Panc1 (cell line): ENCODE data around the gene JAZF1. TPM values are rescaled to one million over a fixed set of nuclear protein-coding genes. Genes with fewer than 3 reads are reported as not detected.

ENCODE experiments used
- ATAC-seq: fragments of 200-7000 bp; cut with Tn5 transposase; 2 replicates; pipeline ENCODE4 v1.9.1; 2020; ENCODE audit warnings: mild to moderate bottlenecking, moderate library complexity
- BruUV-seq: library from RNA; stranded (reverse); fragments of 400-500 nt; replicated peaks from 2 replicates; lab custom pipeline; 2021; lab: Mats Ljungman, UMichigan
- CTCF ChIA-PET: fragments of 300-600 bp; sonication (Branson Sonifier 250); formaldehyde crosslinking; loops from one replicate; lab custom pipeline; 2022; ENCODE audit warnings: antibody characterized with exemption; lab: Charles Lee
- POLR2A ChIA-PET: fragments of 300-600 bp; sonication (Branson Sonifier 250); formaldehyde crosslinking; loops from one replicate; lab custom pipeline; 2022; ENCODE audit warnings: antibody characterized with exemption; lab: Charles Lee
- DNase-seq: peaks from one replicate; pipeline ENCODE4 v3.0.0-alpha.2; 2010; ENCODE audit warnings: low read depth, low spot score
- H3K27ac ChIP-seq: 2 replicates; pipeline ENCODE4 v1.5.1; 2011; ENCODE audit warnings: mild to moderate bottlenecking, low read length, inconsistent platforms
- H3K27me3 ChIP-seq: fragments of 200-500 bp; sonication (Bioruptor generic); 2 replicates; pipeline ENCODE4 v1.6.0; 2014; ENCODE audit warnings: low read length, inconsistent platforms; ENCODE audit not compliant: control insufficient read depth, insufficient read depth
- H3K36me3 ChIP-seq: fragments of 200-500 bp; sonication (Bioruptor generic); 2 replicates; pipeline ENCODE4 v1.5.1; 2014; ENCODE audit warnings: inconsistent platforms, mild to moderate bottlenecking, low read length, moderate library complexity; ENCODE audit not compliant: control insufficient read depth, insufficient read depth
- H3K4me1 ChIP-seq: 2 replicates; pipeline ENCODE4 v1.5.1; 2011; ENCODE audit warnings: inconsistent platforms, mild to moderate bottlenecking, low read length, moderate library complexity; ENCODE audit not compliant: control insufficient read depth, insufficient read depth
- H3K4me3 ChIP-seq, 2 experiments: 2 replicates each; pipeline ENCODE4 v1.5.1; 2011 to 2012; ENCODE audit warnings: low read depth in 2 of 2, low read length in 2 of 2, mild to moderate bottlenecking in 2 of 2, inconsistent platforms in 1 of 2, moderate library complexity in 1 of 2
- H3K9me3 ChIP-seq: fragments of 200-500 bp; sonication (Bioruptor generic); 2 replicates; pipeline ENCODE4 v1.5.1; 2014; ENCODE audit warnings: low read depth, mild to moderate bottlenecking, inconsistent platforms, low read length, moderate library complexity; ENCODE audit not compliant: control insufficient read depth, insufficient read depth
- POLR2AphosphoS5 ChIP-seq: IDR thresholded peaks from 2 replicates; pipeline ENCODE4 v1.6.1; 2012; ENCODE audit warnings: mild to moderate bottlenecking, low read depth, low read length, moderate library complexity
- REST ChIP-seq, 2 experiments: IDR thresholded peaks; 2 replicates each; pipeline ENCODE4 v1.6.1; 2011 to 2012; ENCODE audit warnings: low read depth in 2 of 2, control low read depth in 1 of 2, low read length in 1 of 2, mild to moderate bottlenecking in 1 of 2, moderate library complexity in 1 of 2; ENCODE audit not compliant: insufficient read depth in 1 of 2
- SIN3A ChIP-seq: IDR thresholded peaks from 2 replicates; pipeline ENCODE4 v1.6.1; 2012; ENCODE audit warnings: low read depth, mild to moderate bottlenecking, low read length, moderate library complexity, borderline replicate concordance; ENCODE audit not compliant: insufficient read depth
- TCF7L2 ChIP-seq: IDR thresholded peaks from 2 replicates; pipeline ENCODE4 v1.6.1; 2011; ENCODE audit warnings: mild to moderate bottlenecking, low read depth, low read length, inconsistent platforms
- in situ Hi-C: cut with HindIII; loops from 2 replicates; pipeline ENCODE4 v1.10.0; 2016; ENCODE audit warnings: low sequenced_read_pairs, low pct_unique_long_range_greater_than_20kb
- intact Hi-C: fragments of 100-400 bp; cut with micrococcal nuclease; formaldehyde crosslinking; loops from one replicate; pipeline ENCODE4 v1.10.0; 2022; ENCODE audit not compliant: unreplicated experiment
- total RNA-seq: library from RNA; stranded (reverse); gene quantifications from one replicate; pipeline ENCODE4 v1.2.1, GENCODE V29; 2021; ENCODE audit not compliant: unreplicated experiment
- TF ChIP-seq, protein P1 (sequence below): fragments of 450-650 bp; IDR thresholded peaks from 2 replicates; pipeline ENCODE4 v1.5.1; 2017; ENCODE audit warnings: mild to moderate bottlenecking

JAZF1 gene
- total RNA-seq, 1 experiment from 2014 or later, result 8.8 TPM

- Histone ChIP-seq H3K27ac (peak overlapping the region; percentile 54; the same call in 1 of the 2 replicates), H3K9me3 (no peaks in the 10 kb centered on the region), H3K4me3 (no peak overlapping the region), H3K4me1 (peaks cover 33% of the 10 kb centered on the region), H3K27me3 (no peaks in the 10 kb centered on the region), H3K36me3 (no peaks in the 10 kb centered on the region)
- peak; percentile 58; the same call in 1 of the 2 replicates for ATAC-seq
- DNase-seq, result no peak
- TF ChIP-seq TCF7L2, result no peak
- BruUV-seq, result no TSS peak
- intact Hi-C loops, result no loop called here
- ChIA-PET POLR2A (no interaction called here), CTCF (no interaction called here)
- in situ Hi-C loops, result no loop called here
Measured at GRCh38 chr7:28068811-28069216, 111.8 kb downstream of the JAZF1 start.

DNA sequence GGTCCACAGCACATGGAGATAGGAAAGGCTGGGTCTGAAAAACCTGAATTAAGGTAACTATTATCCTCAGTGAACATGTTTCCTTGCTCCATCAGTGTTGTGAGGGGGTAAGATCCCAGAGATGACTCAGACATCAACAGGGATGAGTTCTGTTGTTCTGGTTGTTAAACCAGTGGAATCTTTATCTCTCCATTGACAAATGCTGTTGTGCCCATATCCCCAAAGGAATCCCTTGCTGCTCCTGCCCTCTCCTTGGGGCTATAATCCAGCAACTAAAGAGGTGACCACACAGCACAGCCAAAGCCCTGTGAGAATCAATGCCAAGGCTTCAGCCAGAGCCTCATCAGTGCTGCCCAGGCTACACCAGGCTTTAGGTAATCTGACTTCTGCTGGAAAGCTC is 113.4 kb downstream of the JAZF1 start:
- TF ChIP-seq SIN3A (no peak), POLR2AphosphoS5 (no peak), TCF7L2 (no peak), REST (IDR thresholded peaks at IDR 0.05; ENCODE audit: insufficient read depth in 1 of 2, low read depth in 2 of 2, low read length in 1 of 2) (no peak)
- TF ChIP-seq, protein P1, sequence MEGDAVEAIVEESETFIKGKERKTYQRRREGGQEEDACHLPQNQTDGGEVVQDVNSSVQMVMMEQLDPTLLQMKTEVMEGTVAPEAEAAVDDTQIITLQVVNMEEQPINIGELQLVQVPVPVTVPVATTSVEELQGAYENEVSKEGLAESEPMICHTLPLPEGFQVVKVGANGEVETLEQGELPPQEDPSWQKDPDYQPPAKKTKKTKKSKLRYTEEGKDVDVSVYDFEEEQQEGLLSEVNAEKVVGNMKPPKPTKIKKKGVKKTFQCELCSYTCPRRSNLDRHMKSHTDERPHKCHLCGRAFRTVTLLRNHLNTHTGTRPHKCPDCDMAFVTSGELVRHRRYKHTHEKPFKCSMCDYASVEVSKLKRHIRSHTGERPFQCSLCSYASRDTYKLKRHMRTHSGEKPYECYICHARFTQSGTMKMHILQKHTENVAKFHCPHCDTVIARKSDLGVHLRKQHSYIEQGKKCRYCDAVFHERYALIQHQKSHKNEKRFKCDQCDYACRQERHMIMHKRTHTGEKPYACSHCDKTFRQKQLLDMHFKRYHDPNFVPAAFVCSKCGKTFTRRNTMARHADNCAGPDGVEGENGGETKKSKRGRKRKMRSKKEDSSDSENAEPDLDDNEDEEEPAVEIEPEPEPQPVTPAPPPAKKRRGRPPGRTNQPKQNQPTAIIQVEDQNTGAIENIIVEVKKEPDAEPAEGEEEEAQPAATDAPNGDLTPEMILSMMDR, result no peak
- intact Hi-C loops, result no loop called here
- BruUV-seq, result no TSS peak
- Histone ChIP-seq H3K36me3 (no peaks in the 10 kb centered on the region), H3K9me3 (no peaks in the 10 kb centered on the region), H3K4me3 (no peak overlapping the region), H3K4me1 (peaks cover 44% of the 10 kb centered on the region), H3K27me3 (no peaks in the 10 kb centered on the region), H3K27ac (peak overlapping the region; percentile 59; the same call in 1 of the 2 replicates)
- CTCF ChIA-PET, result no interaction called here
- in situ Hi-C loops, result no loop called here
- POLR2A ChIA-PET, result no interaction called here
- DNase-seq (no peak), ATAC-seq (no peak)

DNA sequence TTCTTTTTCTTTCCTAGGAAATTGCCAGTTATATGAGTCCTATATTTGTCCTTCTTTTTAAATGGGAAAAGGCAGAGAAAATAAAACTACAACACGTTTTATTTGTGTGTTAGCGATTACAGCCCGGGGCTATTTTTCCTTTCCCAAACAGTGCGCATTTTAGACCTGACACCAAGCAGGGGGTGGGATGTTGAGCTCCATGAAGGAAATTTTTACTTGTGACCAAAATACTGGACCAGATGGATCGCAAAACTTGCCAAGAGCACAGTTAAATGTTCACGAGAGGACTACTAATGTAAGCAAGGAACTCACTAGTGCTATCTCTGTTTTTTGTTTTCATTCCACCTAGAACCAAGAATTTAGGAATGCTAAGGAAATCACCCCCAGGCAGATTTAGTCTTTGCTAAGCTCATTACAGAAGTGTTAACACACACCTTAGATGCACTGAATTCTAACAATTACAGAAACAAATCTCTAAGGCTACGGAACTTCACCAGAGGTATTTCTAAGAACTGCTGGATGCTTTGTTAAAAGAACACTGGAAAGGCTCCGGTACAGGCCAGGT is 114.8 kb downstream of the JAZF1 start:
- TF ChIP-seq REST (IDR thresholded peaks at IDR 0.05; ENCODE audit: insufficient read depth in 1 of 2, low read depth in 2 of 2, low read length in 1 of 2) (no peak), POLR2AphosphoS5 (no peak), TCF7L2 (no peak), SIN3A (no peak)
- TF ChIP-seq, protein P1, result no peak
- intact Hi-C loops, result no loop called here
- ChIA-PET POLR2A (interaction anchor here (0.5 to 0.7 kb wide), 4 partner anchors 18 to 572 kb away, joined by 3 to 10 read pairs (median 3); no protein-coding TSS in a partner anchor), CTCF (no interaction called here)
- Histone ChIP-seq H3K36me3 (no peaks in the 10 kb centered on the region), H3K4me3 (no peak overlapping the region), H3K9me3 (no peaks in the 10 kb centered on the region), H3K4me1 (peaks cover 53% of the 10 kb centered on the region), H3K27me3 (no peaks in the 10 kb centered on the region), H3K27ac (peak overlapping the region; percentile 37)
- in situ Hi-C loops, result no loop called here
- ATAC-seq (no peak), DNase-seq (no peak)
- BruUV-seq, result no TSS peak
